H1 (cell line): ENCODE data around the gene AKR1C3. TPM values are rescaled to one million over a fixed set of nuclear protein-coding genes. Genes with fewer than 3 reads are reported as not detected.

Source experiments
- CTCF ChIA-PET: fragments of 300-600 bp; sonication (Branson Sonifier 250); formaldehyde crosslinking; loops from one replicate; lab custom pipeline; 2021; ENCODE audit not compliant: partially characterized antibody; lab: Charles Lee
- POLR2A ChIA-PET: fragments of 300-600 bp; sonication (Branson Sonifier 250); formaldehyde crosslinking; loops from one replicate; lab custom pipeline; 2021; ENCODE audit warnings: inconsistent platforms; ENCODE audit not compliant: partially characterized antibody; lab: Charles Lee
- DNase-seq, 2 experiments: peaks; one replicate each; pipeline versions ENCODE4 v3.0.0 to v3.0.0-alpha.2; 2010 to 2022; ENCODE audit warnings: low spot score in 2 of 2, low read depth in 1 of 2, mixed read lengths in 1 of 2
- FAIRE-seq: peaks from 2 replicates; lab custom pipeline; 2011; peaks lifted over from hg19 to GRCh38; lab: Jason Lieb, UNC
- H2AFZ ChIP-seq: 2 replicates; pipeline ENCODE4 v1.8.1; 2012; ENCODE audit warnings: low read length, inconsistent platforms
- H2AK5ac ChIP-seq: 2 replicates; pipeline ENCODE4 v1.6.1; 2013; ENCODE audit warnings: low read depth, low read length
- H2BK120ac ChIP-seq: replicated peaks from 2 replicates; pipeline ENCODE3; 2013; ENCODE audit warnings: low read depth, low read length, inconsistent platforms
- H2BK12ac ChIP-seq: 2 replicates; pipeline ENCODE4 v1.6.1; 2013; ENCODE audit warnings: low read depth, low read length
- H2BK15ac ChIP-seq: 2 replicates; pipeline ENCODE4 v1.6.1; 2013; ENCODE audit warnings: low read length
- H2BK20ac ChIP-seq: 2 replicates; pipeline ENCODE4 v1.6.1; 2013; ENCODE audit warnings: low read length
- H2BK5ac ChIP-seq: 2 replicates; pipeline ENCODE4 v1.6.1; 2013; ENCODE audit warnings: low read depth, low read length
- H3K14ac ChIP-seq: 2 replicates; pipeline ENCODE4 v1.6.1; 2013; ENCODE audit warnings: inconsistent platforms; ENCODE audit not compliant: insufficient read length
- H3K18ac ChIP-seq: 2 replicates; pipeline ENCODE4 v1.6.1; 2013; ENCODE audit warnings: low read length; ENCODE audit errors: extremely low read depth
- H3K23ac ChIP-seq: 2 replicates; pipeline ENCODE4 v1.6.1; 2013; ENCODE audit warnings: inconsistent platforms; ENCODE audit not compliant: insufficient read length
- H3K23me2 ChIP-seq: 2 replicates; pipeline ENCODE4 v1.6.1; 2013; ENCODE audit warnings: low read depth, low read length
- H3K27ac ChIP-seq: 2 replicates; pipeline ENCODE4 v1.6.1; 2011; ENCODE audit warnings: low read depth, low read length, inconsistent platforms
- H3K27me3 ChIP-seq, 4 experiments: replicated peaks in 1 of 4; 1 replicate in 1 of 4; 2 replicates in 3 of 4; pipeline versions ENCODE4 v1.6.1 to v1.8.1; 2011 to 2013; ENCODE audit warnings: low read length in 3 of 4, mild to moderate bottlenecking in 3 of 4, inconsistent platforms in 2 of 4, mixed read lengths in 2 of 4, moderate library complexity in 1 of 4; ENCODE audit not compliant: control insufficient read depth in 3 of 4, insufficient read depth in 3 of 4; ENCODE audit errors: extremely low read depth in 1 of 4
- H3K36me3 ChIP-seq, 4 experiments: 2 replicates each; pipeline versions ENCODE4 v1.6.1 to v1.8.1; 2011 to 2013; ENCODE audit warnings: mild to moderate bottlenecking in 4 of 4, low read length in 3 of 4, moderate library complexity in 2 of 4, control low read depth in 1 of 4, inconsistent platforms in 1 of 4; ENCODE audit not compliant: insufficient read depth in 4 of 4, control insufficient read depth in 2 of 4
- H3K4ac ChIP-seq: replicated peaks from 2 replicates; pipeline ENCODE3; 2013; ENCODE audit warnings: low read length, low read depth, mixed read lengths, inconsistent platforms; ENCODE audit not compliant: insufficient read length
- H3K4me1 ChIP-seq, 4 experiments: replicated peaks in 1 of 4; 1 replicate in 1 of 4; 2 replicates in 3 of 4; pipeline versions ENCODE4 v1.6.1 to v1.8.1; 2011 to 2013; ENCODE audit warnings: low read length in 3 of 4, inconsistent platforms in 2 of 4, mixed read lengths in 1 of 4; ENCODE audit not compliant: insufficient read depth in 4 of 4, control insufficient read depth in 3 of 4
- H3K4me2 ChIP-seq, 2 experiments: 2 replicates each; pipeline versions ENCODE4 v1.6.1 to v1.8.1; 2011 to 2013; ENCODE audit warnings: low read depth in 2 of 2, low read length in 2 of 2, control low read depth in 1 of 2, inconsistent platforms in 1 of 2, mild to moderate bottlenecking in 1 of 2; ENCODE audit not compliant: insufficient read depth in 1 of 2
- H3K4me3 ChIP-seq, 4 experiments: fragments of 200-600, 300-600 bp in 1 of 4; sonication (generic), shearing (Covaris generic), sonication (Bioruptor Twin) in 1 of 4; 2 replicates each; pipeline versions ENCODE4 v1.5.1 to v1.8.1; 2011 to 2016; ENCODE audit warnings: low read length in 4 of 4, low read depth in 3 of 4, control low read depth in 2 of 4, inconsistent platforms in 2 of 4, mild to moderate bottlenecking in 2 of 4, mixed read lengths in 1 of 4, moderate library complexity in 1 of 4; ENCODE audit not compliant: insufficient read depth in 2 of 4; ENCODE audit errors: extremely low read depth in 1 of 4
- H3K56ac ChIP-seq: replicated peaks from 2 replicates; pipeline ENCODE3; 2013; ENCODE audit warnings: low read depth, mild to moderate bottlenecking, mixed read lengths, low read length, inconsistent platforms; ENCODE audit not compliant: insufficient read length
- H3K79me1 ChIP-seq: 2 replicates; pipeline ENCODE4 v1.6.1; 2013; ENCODE audit warnings: low read depth, low read length, control low read depth
- H3K79me2 ChIP-seq, 2 experiments: 2 replicates each; pipeline versions ENCODE4 v1.6.1 to v1.8.1; 2012 to 2013; ENCODE audit warnings: low read length in 2 of 2, mild to moderate bottlenecking in 2 of 2, inconsistent platforms in 1 of 2; ENCODE audit not compliant: insufficient read depth in 2 of 2, control insufficient read depth in 1 of 2
- H3K9ac ChIP-seq, 4 experiments: replicated peaks in 1 of 4; 1 replicate in 1 of 4; 2 replicates in 3 of 4; pipeline versions ENCODE4 v1.6.1 to v1.8.1; 2011 to 2013; ENCODE audit warnings: low read depth in 3 of 4, low read length in 3 of 4, control low read depth in 2 of 4, mild to moderate bottlenecking in 2 of 4, moderate library complexity in 2 of 4, inconsistent platforms in 1 of 4; ENCODE audit errors: extremely low read depth in 1 of 4
- H3K9me3 ChIP-seq, 2 experiments: 2 replicates each; pipeline versions ENCODE4 v1.6.1 to v1.8.1; 2012 to 2013; ENCODE audit warnings: mild to moderate bottlenecking in 2 of 2, moderate library complexity in 2 of 2, control low read depth in 1 of 2, inconsistent platforms in 1 of 2, low read depth in 1 of 2, low read length in 1 of 2, mixed read lengths in 1 of 2; ENCODE audit not compliant: insufficient read depth in 2 of 2
- H4K20me1 ChIP-seq, 2 experiments: replicated peaks in 1 of 2; 2 replicates each; pipeline versions ENCODE3 to v1.8.1; 2011 to 2013; ENCODE audit warnings: inconsistent platforms in 2 of 2, low read length in 2 of 2, mild to moderate bottlenecking in 1 of 2; ENCODE audit not compliant: insufficient read depth in 2 of 2, control insufficient read depth in 1 of 2
- H4K5ac ChIP-seq: 2 replicates; pipeline ENCODE4 v1.6.1; 2013; ENCODE audit warnings: low read length, low read depth, mixed read lengths, inconsistent platforms; ENCODE audit not compliant: insufficient read length
- H4K8ac ChIP-seq: 2 replicates; pipeline ENCODE4 v1.8.0; 2013; ENCODE audit warnings: mild to moderate bottlenecking, moderate library complexity, low read length, inconsistent platforms; ENCODE audit not compliant: insufficient read depth; ENCODE audit errors: extremely low read depth
- H4K91ac ChIP-seq: replicated peaks from 2 replicates; pipeline ENCODE3; 2013; ENCODE audit warnings: low read length, mixed read lengths, inconsistent platforms; ENCODE audit not compliant: insufficient read length
- ATF3 ChIP-seq: IDR thresholded peaks from 2 replicates; pipeline ENCODE4 v1.6.1; 2011; ENCODE audit warnings: low read depth, mild to moderate bottlenecking, low read length; ENCODE audit not compliant: insufficient read depth
- BRCA1 ChIP-seq: IDR thresholded peaks from 2 replicates; pipeline ENCODE4 v1.6.1; 2012; ENCODE audit warnings: low read depth, low read length, improper control_type of control experiment
- CHD2 ChIP-seq: IDR thresholded peaks from 2 replicates; pipeline ENCODE4 v1.6.1; 2012; ENCODE audit warnings: low read length, improper control_type of control experiment
- EGR1 ChIP-seq: IDR thresholded peaks from 2 replicates; pipeline ENCODE4 v1.6.1; 2011; ENCODE audit warnings: low read depth, low read length, borderline replicate concordance
- HDAC6 ChIP-seq: IDR thresholded peaks from one replicate; pipeline ENCODE4 v1.7.1; 2012; ENCODE audit warnings: low read depth, mild to moderate bottlenecking, inconsistent platforms, low read length, moderate library complexity
- JUND ChIP-seq: IDR thresholded peaks from 2 replicates; pipeline ENCODE4 v1.6.1; 2011; ENCODE audit warnings: mild to moderate bottlenecking, improper control_type of control experiment, low read length
- KDM4A ChIP-seq: IDR thresholded peaks from one replicate; pipeline ENCODE4 v1.7.1; 2012; ENCODE audit warnings: low read depth, mild to moderate bottlenecking, moderate library complexity, low read length, inconsistent platforms; ENCODE audit not compliant: severe bottlenecking
- MAFK ChIP-seq: IDR thresholded peaks from 2 replicates; pipeline ENCODE4 v1.6.1; 2012; ENCODE audit warnings: low read depth, mild to moderate bottlenecking, improper control_type of control experiment, low read length
- NANOG ChIP-seq: IDR thresholded peaks from 2 replicates; pipeline ENCODE4 v1.6.1; 2011; ENCODE audit warnings: low read length, low read depth, mild to moderate bottlenecking, inconsistent platforms; ENCODE audit not compliant: insufficient read depth, poor library complexity, severe bottlenecking
- POU5F1 ChIP-seq: IDR thresholded peaks from 2 replicates; pipeline ENCODE4 v1.6.1; 2011; ENCODE audit warnings: low read depth, mild to moderate bottlenecking, low read length, moderate library complexity
- RAD21 ChIP-seq, 2 experiments: IDR thresholded peaks in 1 of 2; conservative IDR thresholded peaks in 1 of 2; 2 replicates each; pipeline ENCODE4 v1.6.1; 2011; ENCODE audit warnings: low read depth in 2 of 2, low read length in 2 of 2, improper control_type of control experiment in 1 of 2, inconsistent platforms in 1 of 2, mild to moderate bottlenecking in 1 of 2, moderate library complexity in 1 of 2
- SIRT6 ChIP-seq: IDR thresholded peaks from one replicate; pipeline ENCODE4 v1.7.1; 2012; ENCODE audit warnings: low read length, inconsistent platforms
- SP2 ChIP-seq: IDR thresholded peaks from 2 replicates; pipeline ENCODE4 v1.6.1; 2012; ENCODE audit warnings: mild to moderate bottlenecking, low read length, inconsistent platforms
- TBP ChIP-seq: IDR thresholded peaks from 2 replicates; pipeline ENCODE4 v1.6.1; 2011; ENCODE audit warnings: low read depth, low read length, improper control_type of control experiment
- YY1 ChIP-seq: IDR thresholded peaks from 2 replicates; pipeline ENCODE4 v1.6.1; 2011; ENCODE audit warnings: low read depth, mild to moderate bottlenecking, low read length
- WGBS, 2 experiments: shearing (Covaris generic) in 1 of 2; methylation state at CpG; one replicate each; pipeline versions ENCODE4 v1.1.6 to v1.1.7; 2013 to 2015; ENCODE audit warnings: low lambda C conversion rate in 2 of 2, mixed read lengths in 2 of 2, inconsistent platforms in 1 of 2, low coverage in 1 of 2, missing lambda C conversion rate in 1 of 2; ENCODE audit not compliant: insufficient replicate concordance in 2 of 2, insufficient coverage in 1 of 2, insufficient read length in 1 of 2; ENCODE audit errors: extremely low coverage in 1 of 2, missing lambda C conversion rate in 1 of 2; 5-methylcytosine and 5-hydroxymethylcytosine counted together
- polyA plus RNA-seq, 7 experiments: library from polyadenylated mRNA; depleted of rRNA in 3 of 7; stranded (reverse) in 5 of 7; unstranded in 2 of 7; fragments of >200 nt in 5 of 7; fragments of 200-250 nt in 2 of 7; gene quantifications; 1 replicate in 5 of 7; 2 replicates in 1 of 7; 4 replicates in 1 of 7; pipeline versions ENCODE4 v1.2.1 to v1.2.3, GENCODE V29; 2011 to 2013; ENCODE audit warnings: missing spikeins in 2 of 7, mixed read lengths in 2 of 7
- total RNA-seq: library from RNA; stranded (reverse); fragmentation: NEBNext Ultra II Directional; extraction: Animal tissue kit (Norgen Biotek cat#: 25700); gene quantifications from 2 replicates; pipeline ENCODE4 v1.2.1, GENCODE V29; 2021

Gene AKR1C3
- total and polyA plus RNA-seq, 2 of the 8 experiments (the other 6 are each of a cell fraction or from before 2014, with no cell fraction given) = 4.6 to 6.9 TPM

GRCh38 chr10:5103481-5103880 is 9.3 kb downstream of the AKR1C3 start:
- 0 out of 4 replicates have a peak, but pooled peaks cover 0 to 3% of the 10 kb centered on the region in 2 experiments for H3K9me3 ChIP-seq
- no peaks in the 10 kb centered on the region for H3K79me2 ChIP-seq
- no peak overlapping the region for H3K18ac ChIP-seq
- no peaks in the 10 kb centered on the region for H4K20me1 ChIP-seq
- FAIRE-seq (no peak), DNase-seq (no peak)
- no peak overlapping the region for H3K56ac ChIP-seq
- H3K36me3 ChIP-seq = no peaks in the 10 kb centered on the region
- no peak overlapping the region for H2BK20ac ChIP-seq
- no peak overlapping the region for H2BK12ac ChIP-seq
- no peak overlapping the region for H4K91ac ChIP-seq
- H2AK5ac ChIP-seq = no peak overlapping the region
- no peak overlapping the region for H3K4me3 ChIP-seq
- no peak overlapping the region for H3K27ac ChIP-seq
- no peak overlapping the region for H3K4me2 ChIP-seq
- ChIA-PET CTCF (interaction anchor here (0.9 kb wide), 1 partner anchor 255 kb away, joined by 3 read pairs; no protein-coding TSS in a partner anchor), POLR2A (no interaction called here)
- H3K9ac ChIP-seq = no peak overlapping the region
- no peak overlapping the region for H2AFZ ChIP-seq
- no peak overlapping the region for H4K8ac ChIP-seq
- H4K5ac ChIP-seq = no peak overlapping the region
- H2BK120ac ChIP-seq = no peak overlapping the region
- no peaks in the 10 kb centered on the region for H3K4me1 ChIP-seq
- no peak overlapping the region for H2BK5ac ChIP-seq
- TF ChIP-seq KDM4A (no peak), RAD21 (IDR thresholded peaks at IDR 0.05 in 1 of 2, conservative IDR thresholded peaks at IDR 0.05 in 1 of 2; ENCODE audit: low read depth in 2 of 2, low read length in 2 of 2) (no peak), HDAC6 (no peak), ATF3 (no peak), YY1 (no peak), NANOG (no peak), EGR1 (no peak), CHD2 (no peak), POU5F1 (no peak), SP2 (no peak), BRCA1 (no peak), MAFK (no peak), SIRT6 (no peak), JUND (no peak), TBP (no peak)
- no peak overlapping the region for H3K14ac ChIP-seq
- no peaks in the 10 kb centered on the region for H3K79me1 ChIP-seq
- no peaks in the 10 kb centered on the region for H3K23me2 ChIP-seq
- H3K27me3 ChIP-seq = no peaks in the 10 kb centered on the region
- WGBS, 2 experiments = 89% methylated on average over 2 of the region's 2 CpGs; no CpG with 5 or more reads in 1 of the 2 experiments
- H2BK15ac ChIP-seq = no peak overlapping the region
- no peak overlapping the region for H3K23ac ChIP-seq
- no peak overlapping the region for H3K4ac ChIP-seq
